Mucosa of descending colon (tissue), 3 donors: ENCODE results near the gene MXD3. TPM values are rescaled to one million over a fixed set of nuclear protein-coding genes. Genes with fewer than 3 reads are reported as not detected.

Experiments used
- ATAC-seq: fragments of 200-7000 bp; cut with Tn5 transposase; one replicate; pipeline ENCODE4 v1.9.1; 2020; ENCODE audit warnings: mild to moderate bottlenecking, moderate library complexity
- DNase-seq, 3 donors: peaks; one replicate each; pipeline ENCODE4 v3.0.0-alpha.2; 2020
- H3K36me3 ChIP-seq: fragments of 200-600 bp; one replicate; pipeline ENCODE4 v1.8.0; 2021; ENCODE audit warnings: low read depth, mild to moderate bottlenecking
- H3K4me1 ChIP-seq: fragments of 200-600 bp; one replicate; pipeline ENCODE4 v1.8.0; 2021; ENCODE audit warnings: low read depth, mild to moderate bottlenecking
- H3K4me3 ChIP-seq: fragments of 200-600 bp; one replicate; pipeline ENCODE4 v1.8.0; 2021; ENCODE audit warnings: mild to moderate bottlenecking
- H3K9me3 ChIP-seq: fragments of 200-600 bp; one replicate; pipeline ENCODE4 v1.8.0; 2021; ENCODE audit warnings: mild to moderate bottlenecking
- CTCF ChIP-seq: fragments of 200-600 bp; IDR thresholded peaks from one replicate; pipeline ENCODE4 v1.8.0; 2022; ENCODE audit warnings: antibody characterized with exemption, mild to moderate bottlenecking
- intact Hi-C, 2 donors: fragments of 100-400 bp; cut with DNase I in 1 of 2; cut with micrococcal nuclease in 1 of 2; formaldehyde crosslinking; loops; one replicate each; pipeline versions ENCODE4 v1.11.0 to v1.11.1; 2022; cut with DNase I, micrococcal nuclease
- total RNA-seq, 3 donors: library from RNA; stranded (reverse); fragmentation: NEBNext Ultra II Directional in 2 of 3; extraction: Animal tissue kit (Norgen Biotek cat#: 25700) in 2 of 3; gene quantifications; one replicate each; pipeline versions ENCODE4 v1.2.1 to v1.2.4, GENCODE V29; 2021 to 2023
- donor health status: DM: no; HTN: no; CAD: no; lungs with moderate emphysema.
- donor health status: DM: no; HTN: no; CAD: no.
- donor health status: DM: no; HTN: yes; CAD: no.

MXD3 gene
- total RNA-seq, 3 donors from 2014 or later: 10.3 to 19.4 (median 10.9) TPM

DNA sequence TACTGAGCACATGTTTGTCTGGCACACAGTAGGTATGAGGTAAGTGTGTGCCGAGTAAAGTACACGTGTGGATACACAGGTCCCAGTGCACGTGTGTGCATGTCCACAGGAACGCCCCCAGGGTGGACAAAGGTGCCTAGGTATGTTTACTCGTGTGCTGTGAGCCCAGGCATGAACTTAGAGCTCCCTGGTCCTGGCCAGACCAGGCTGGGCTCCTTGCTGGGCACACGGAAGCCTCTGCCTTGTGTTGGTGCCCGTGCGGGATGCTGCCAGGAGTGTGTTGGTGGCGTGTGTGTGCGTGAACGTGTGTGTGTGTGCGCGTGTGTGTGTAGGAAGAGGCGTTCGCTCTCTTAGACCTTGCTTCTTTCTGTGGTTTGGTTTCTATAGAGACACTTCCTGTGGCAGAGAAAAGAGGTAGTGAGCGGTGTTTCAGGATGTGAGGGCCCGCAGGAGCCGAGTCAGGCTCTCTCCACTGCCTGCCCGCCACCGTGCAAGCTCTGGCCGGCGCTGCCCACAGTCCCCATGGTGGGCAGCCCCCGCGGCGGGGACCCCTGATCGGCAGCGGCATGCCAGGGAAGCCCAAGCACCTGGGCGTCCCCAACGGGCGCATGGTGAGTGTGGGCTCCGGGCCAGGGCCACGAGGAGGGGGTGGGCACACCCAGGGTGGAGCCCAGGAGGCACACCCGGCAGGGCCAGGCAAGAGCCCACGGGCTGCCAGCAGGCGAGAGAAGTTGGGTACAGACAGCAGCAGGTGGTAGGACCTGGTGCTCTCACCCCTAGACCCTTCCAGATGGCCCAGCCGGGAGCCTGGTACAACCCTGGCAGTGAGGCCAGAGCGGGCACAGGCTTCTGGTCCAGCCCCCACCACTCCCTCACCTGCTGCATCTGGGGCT lies 46.0 kb upstream of the MXD3 start, which contains the start of gene RGS14:
Gene RGS14 (plus strand): TSS at position 466 of the 893 bp plus-strand sequence. CDS start 101 bp downstream, at position 567.
- Histone ChIP-seq H3K9me3 (no peaks in the 10 kb centered on the region), H3K4me1 (peaks cover 24% of the 10 kb centered on the region), H3K36me3 (no peaks in the 10 kb centered on the region), H3K4me3 (no peak within 1 kb of the TSS)
- ATAC-seq (peak; percentile 87), DNase-seq (peak; percentile 58 to 82 (median 80))
- no peak for TF ChIP-seq CTCF
- intact Hi-C loops: no loop called here

- H3K4me1 ChIP-seq: peaks cover 19% of the 10 kb centered on the region
- peak; percentile 4 for ATAC-seq
- DNase-seq: no peak
- TF ChIP-seq CTCF: no peak
- no peak overlapping the region for H3K4me3 ChIP-seq
- no peaks in the 10 kb centered on the region for H3K9me3 ChIP-seq
- H3K36me3 ChIP-seq: no peaks in the 10 kb centered on the region
- intact Hi-C loops: no loop called here
Observed at GRCh38 chr5:177357146-177357458, 45.4 kb upstream of the MXD3 start.

DNA sequence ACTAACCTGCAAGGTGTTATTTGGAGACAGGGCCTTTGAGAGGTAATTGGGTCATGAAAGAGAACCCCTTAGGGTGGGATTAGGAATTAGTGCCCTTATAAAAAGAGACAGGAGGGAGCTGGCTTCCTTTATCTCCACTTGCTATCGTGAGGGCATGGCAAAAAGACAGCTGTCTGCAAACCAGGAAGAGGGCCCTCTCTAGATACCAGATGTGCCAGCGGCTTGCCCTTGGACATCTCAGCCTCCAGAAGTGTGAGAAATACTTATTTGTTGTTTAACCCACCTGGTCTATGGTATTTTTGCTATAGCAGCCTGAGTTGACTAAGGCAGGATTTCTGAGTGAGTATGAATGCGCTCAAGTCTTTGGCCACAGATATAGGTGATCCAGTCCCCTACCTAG lies 45.0 kb upstream of the MXD3 start:
- no peak overlapping the region for H3K4me3 ChIP-seq
- H3K9me3 ChIP-seq: no peaks in the 10 kb centered on the region
- intact Hi-C loops: no loop called here
- peaks cover 2% of the 10 kb centered on the region for H3K36me3 ChIP-seq
- peaks cover 22% of the 10 kb centered on the region for H3K4me1 ChIP-seq
- ATAC-seq (no peak), DNase-seq (peak in 2 of 3 donors; percentile 3 to 19)
- TF ChIP-seq CTCF: no peak

- no peak overlapping the region for H3K4me3 ChIP-seq
- H3K36me3 ChIP-seq: peaks cover 5% of the 10 kb centered on the region
- no peak for DNase-seq
- no peaks in the 10 kb centered on the region for H3K9me3 ChIP-seq
- intact Hi-C loops: no loop called here
- TF ChIP-seq CTCF: no peak
- peaks cover 24% of the 10 kb centered on the region for H3K4me1 ChIP-seq
- ATAC-seq: no peak
Observed at GRCh38 chr5:177355868-177356168, 44.1 kb upstream of the MXD3 start.

- Histone ChIP-seq H3K36me3 (peaks cover 5% of the 10 kb centered on the region), H3K9me3 (no peaks in the 10 kb centered on the region), H3K4me1 (peaks cover 29% of the 10 kb centered on the region), H3K4me3 (no peak overlapping the region)
- intact Hi-C loops: no loop called here
- DNase-seq: peak in 1 of 3 donors; percentile 14
- no peak for TF ChIP-seq CTCF
- no peak for ATAC-seq
Observed at GRCh38 chr5:177355162-177355867, 43.6 kb upstream of the MXD3 start.
